ENCODE measurements around the gene TLK1. TPM values are rescaled to one million over a fixed set of nuclear protein-coding genes. Genes with fewer than 3 reads are reported as not detected.

Gene TLK1
- total and polyA plus RNA-seq, 9 of the 15 experiments (the other 6 are each of a cell fraction or from before 2014, with no cell fraction given): 20.2 to 101 (median 40.5) TPM

GRCh38 chr2:171066110-171066509 is 94.6 kb downstream of the TLK1 start:
- no peak for ATAC-seq
- no peaks in the 10 kb centered on the region for H3K9me3 ChIP-seq (replicated peaks; ENCODE audit: control insufficient read depth, insufficient read depth, low read depth, low read length)
- WGBS (ENCODE audit: insufficient coverage, low coverage, missing lambda C conversion rate): 88% methylated on average over 1 of the region's 1 CpG
- FAIRE-seq: no peak
- DNase-seq (ENCODE audit: extremely low read depth in 1 of 4, low spot score in 3 of 4): no peak
- H2AFZ ChIP-seq (ENCODE audit: low read depth, low read length): no peak overlapping the region
- no peaks in the 10 kb centered on the region for H4K20me1 ChIP-seq (replicated peaks; ENCODE audit: control insufficient read depth, insufficient read depth, low read length)
- intact Hi-C loops (cut with micrococcal nuclease): no loop called here
- POLR2A ChIA-PET: no interaction called here
- H3K79me2 ChIP-seq (ENCODE audit: control insufficient read depth, insufficient read depth, low read length): peaks cover 41% of the 10 kb centered on the region; the same call in 2 of the 3 replicates
- no peaks in the 10 kb centered on the region for H3K4me1 ChIP-seq (replicated peaks in 1 of 2; ENCODE audit: control insufficient read depth in 2 of 2, insufficient read depth in 2 of 2, low read length in 2 of 2)
- H3K4me3 ChIP-seq: no peak overlapping the region
- CTCF ChIA-PET (ENCODE audit: low intra/inter-chr PET ratio): no interaction called here
- no peaks in the 10 kb centered on the region for H3K27me3 ChIP-seq (ENCODE audit: control insufficient read depth in 2 of 2, insufficient read depth in 2 of 2, low read length in 2 of 2)
- H3K9ac ChIP-seq (ENCODE audit: insufficient read depth in 1 of 2, low read depth in 2 of 2, low read length in 2 of 2): no peak overlapping the region
- peaks cover 9% of the 10 kb centered on the region; the same call in 2 of the 3 replicates for H3K36me3 ChIP-seq (ENCODE audit: control insufficient read depth, insufficient read depth, low read length)
- no peaks in the 10 kb centered on the region for H3K9me1 ChIP-seq (ENCODE audit: control insufficient read depth, insufficient read depth, low read length)
- H3K4me2 ChIP-seq (ENCODE audit: insufficient read depth, low read length): no peak overlapping the region
- no peak overlapping the region for H3K27ac ChIP-seq (ENCODE audit: extremely low read depth, low read depth, low read length)
- BruUV-seq (replicated peaks): no TSS peak
- in situ Hi-C loops (cut with MboI): no loop called here
- TF ChIP-seq HCFC1 (IDR thresholded peaks at IDR 0.05; ENCODE audit: low read depth, low read length) (no peak), CEBPG (CRISPR knock-in tag; IDR thresholded peaks at IDR 0.05) (no peak), CEBPG (tag; conservative IDR thresholded peaks at IDR 0.05 in 1 of 2, IDR thresholded peaks at IDR 0.05 in 1 of 2) (no peak), POLR2H (tag; IDR thresholded peaks at IDR 0.05; ENCODE audit: low read depth) (0 out of 2 replicates have a peak, but pooled peaks have one; percentile 22), ZNF316 (IDR thresholded peaks at IDR 0.05) (peak; percentile 83), ZNF318 (IDR thresholded peaks at IDR 0.05; ENCODE audit: borderline replicate concordance in 1 of 2, low read depth in 1 of 2) (no peak), MAFK (IDR thresholded peaks at IDR 0.05; ENCODE audit: low read length) (0 out of 2 replicates have a peak, but pooled peaks have one; percentile 13), MAFG (tag; conservative IDR thresholded peaks at IDR 0.05) (peak; percentile 57; the same call in 1 of the 2 replicates), C11orf30 (IDR thresholded peaks at IDR 0.05; ENCODE audit: low read depth) (peak; percentile 78)

All from K562 (cell line).